PC-9 (cell line): ENCODE data around the gene HOXA5.

Experiments used
- EZH2 ChIP-seq: fragments of 200-600 bp; sonication (generic); IDR thresholded peaks from 2 replicates; pipeline ENCODE4 v1.8.0; 2017; ENCODE audit warnings: antibody characterized with exemption, low read depth
- TF ChIP-seq, protein P1 (sequence below): fragments of 200-600 bp; sonication (generic); conservative IDR thresholded peaks from 2 replicates; pipeline ENCODE4 v1.6.1; 2017; ENCODE audit warnings: mixed run types, antibody characterized with exemption, mild to moderate bottlenecking, moderate library complexity

DNA sequence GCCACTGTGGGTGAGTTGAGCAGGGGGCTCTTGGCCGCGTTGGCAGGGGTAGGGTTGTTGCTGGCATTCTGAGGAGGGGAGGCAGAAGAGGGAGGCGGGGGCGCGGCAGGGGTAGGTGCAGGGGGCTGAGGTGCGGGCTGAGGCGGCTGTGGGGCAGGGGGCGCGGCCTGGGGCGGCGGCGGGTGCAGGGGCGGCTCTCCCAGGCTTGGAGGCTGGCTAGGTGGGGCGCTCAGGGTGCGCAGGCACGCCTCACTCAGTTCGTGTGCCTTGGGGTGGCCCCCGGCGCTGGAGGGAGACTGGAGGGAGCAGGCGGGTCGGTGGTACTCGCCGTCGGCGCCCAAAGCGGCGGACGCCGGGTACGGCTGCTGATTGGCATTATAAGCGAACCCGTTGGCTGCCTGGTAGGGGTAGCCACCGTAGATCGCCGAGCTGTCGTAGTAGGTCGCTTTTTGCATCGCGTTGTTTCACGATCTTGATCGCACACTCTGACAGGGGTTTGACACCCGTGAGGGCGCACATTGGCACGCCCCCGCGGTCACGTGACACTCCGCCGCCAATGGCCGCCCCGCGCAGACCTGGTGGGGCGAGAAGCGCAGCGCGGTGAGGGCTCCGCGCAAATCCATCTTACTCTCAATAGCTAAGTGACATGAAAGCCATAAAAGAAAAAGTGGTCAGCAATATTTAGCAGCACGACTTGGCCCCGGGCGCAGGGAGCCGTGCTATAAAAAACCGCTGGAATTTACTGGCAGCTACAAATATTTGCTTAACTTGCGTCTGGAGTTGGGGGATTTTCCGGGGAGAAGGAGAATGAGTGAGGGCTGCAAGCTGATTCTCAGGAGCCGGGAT is 33.1 kb downstream of the HOXA5 start:
- TF ChIP-seq, protein P1, sequence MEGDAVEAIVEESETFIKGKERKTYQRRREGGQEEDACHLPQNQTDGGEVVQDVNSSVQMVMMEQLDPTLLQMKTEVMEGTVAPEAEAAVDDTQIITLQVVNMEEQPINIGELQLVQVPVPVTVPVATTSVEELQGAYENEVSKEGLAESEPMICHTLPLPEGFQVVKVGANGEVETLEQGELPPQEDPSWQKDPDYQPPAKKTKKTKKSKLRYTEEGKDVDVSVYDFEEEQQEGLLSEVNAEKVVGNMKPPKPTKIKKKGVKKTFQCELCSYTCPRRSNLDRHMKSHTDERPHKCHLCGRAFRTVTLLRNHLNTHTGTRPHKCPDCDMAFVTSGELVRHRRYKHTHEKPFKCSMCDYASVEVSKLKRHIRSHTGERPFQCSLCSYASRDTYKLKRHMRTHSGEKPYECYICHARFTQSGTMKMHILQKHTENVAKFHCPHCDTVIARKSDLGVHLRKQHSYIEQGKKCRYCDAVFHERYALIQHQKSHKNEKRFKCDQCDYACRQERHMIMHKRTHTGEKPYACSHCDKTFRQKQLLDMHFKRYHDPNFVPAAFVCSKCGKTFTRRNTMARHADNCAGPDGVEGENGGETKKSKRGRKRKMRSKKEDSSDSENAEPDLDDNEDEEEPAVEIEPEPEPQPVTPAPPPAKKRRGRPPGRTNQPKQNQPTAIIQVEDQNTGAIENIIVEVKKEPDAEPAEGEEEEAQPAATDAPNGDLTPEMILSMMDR = no peak
- no peak for TF ChIP-seq EZH2
